GM04503 (cell line): ENCODE results near the gene RPS6KB1.
A peak's percentile ranks its signal among the peaks of the same experiment; 100 is the strongest.
"Not testable (repeated sequence)": the region's sequence is repeated elsewhere in the genome, so short reads cannot be mapped to it uniquely, and the experiment has no call there.

Experiments
- DNase-seq: peaks from one replicate; pipeline ENCODE4 v3.0.0-alpha.2; 2012; ENCODE audit warnings: low read depth

Gene RPS6KB1

DNA sequence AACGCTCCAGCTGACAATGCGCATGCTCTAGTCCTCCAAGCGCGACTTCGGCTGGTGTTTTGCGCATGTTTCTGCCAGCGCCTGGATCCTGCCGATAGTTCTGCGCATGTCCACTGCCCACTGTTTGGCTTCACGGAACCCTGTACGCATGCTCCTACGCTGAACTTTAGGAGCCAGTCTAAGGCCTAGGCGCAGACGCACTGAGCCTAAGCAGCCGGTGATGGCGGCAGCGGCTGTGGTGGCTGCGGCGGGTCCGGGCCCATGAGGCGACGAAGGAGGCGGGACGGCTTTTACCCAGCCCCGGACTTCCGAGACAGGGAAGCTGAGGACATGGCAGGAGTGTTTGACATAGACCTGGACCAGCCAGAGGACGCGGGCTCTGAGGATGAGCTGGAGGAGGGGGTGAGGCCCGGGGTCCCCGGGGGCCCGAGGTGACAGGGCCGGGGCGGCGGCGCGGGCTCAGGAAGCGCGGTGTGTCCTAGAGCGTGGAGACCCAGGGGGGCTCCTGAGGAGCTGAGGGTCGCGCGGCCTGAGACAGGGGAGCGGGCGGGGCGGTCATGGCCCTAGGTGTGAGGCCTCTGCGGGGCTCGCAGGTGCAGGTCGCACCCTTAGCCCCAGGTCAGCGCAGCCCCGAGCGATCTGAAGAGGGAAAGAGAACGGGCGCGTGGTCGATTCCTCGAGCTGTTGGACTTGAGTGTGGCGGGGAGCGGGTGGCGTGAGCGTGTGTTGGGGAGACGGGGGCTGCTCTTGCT is at the start of gene RPS6KB1, which contains the start of gene TUBD1:
Gene RPS6KB1, plus strand, starts transcription at position 198 of the 752 bp plus-strand sequence. Its CDS starts 64 bp downstream, at position 262.
Gene TUBD1, minus strand, starts transcription at position 20 of the 752 bp plus-strand sequence. CDS start 1,941 bp downstream, outside the sequence.
- DNase-seq = no peak

- no peak for DNase-seq
Measured at GRCh38 chr17:59844884-59845594, 47.9 kb upstream of the RPS6KB1 start.

DNA sequence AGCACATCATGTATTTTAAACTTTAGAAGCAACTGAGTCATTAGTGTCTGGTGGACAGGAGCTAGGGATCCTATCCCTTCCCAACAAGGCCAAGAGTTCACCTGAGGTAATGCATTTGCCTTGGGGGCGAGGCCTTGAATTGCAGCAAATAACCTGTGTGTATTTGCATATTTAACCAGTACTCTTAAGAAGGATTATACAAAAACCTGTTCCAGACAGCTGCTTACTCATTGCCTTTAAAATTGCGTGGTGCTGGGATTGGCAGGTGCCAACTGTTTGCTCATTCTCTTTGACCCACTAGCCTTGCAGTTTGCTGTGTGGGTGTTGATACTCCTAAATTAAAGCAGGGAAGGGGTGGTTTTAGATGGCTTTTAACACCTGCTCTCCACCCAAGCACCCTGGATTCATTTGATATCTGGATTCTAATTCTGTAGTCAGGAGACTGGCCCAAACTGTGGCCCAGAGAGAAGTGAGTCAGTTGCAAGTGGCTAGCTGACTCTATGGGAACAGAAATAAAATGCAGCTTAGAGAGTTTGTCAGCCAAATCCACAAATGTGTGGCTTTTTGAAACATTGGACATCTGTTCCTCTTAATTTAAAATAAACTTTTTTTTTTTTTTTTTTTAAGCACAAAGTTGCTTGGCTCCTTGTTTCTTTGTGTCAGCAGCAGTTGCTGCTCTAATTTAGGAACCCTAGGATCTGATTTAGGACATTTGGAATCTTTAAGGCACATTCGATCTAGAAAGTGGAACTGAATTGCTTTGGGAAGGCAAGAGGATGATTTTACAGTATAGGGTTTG is 47.1 kb upstream of the RPS6KB1 start:
- DNase-seq = no peak

DNA sequence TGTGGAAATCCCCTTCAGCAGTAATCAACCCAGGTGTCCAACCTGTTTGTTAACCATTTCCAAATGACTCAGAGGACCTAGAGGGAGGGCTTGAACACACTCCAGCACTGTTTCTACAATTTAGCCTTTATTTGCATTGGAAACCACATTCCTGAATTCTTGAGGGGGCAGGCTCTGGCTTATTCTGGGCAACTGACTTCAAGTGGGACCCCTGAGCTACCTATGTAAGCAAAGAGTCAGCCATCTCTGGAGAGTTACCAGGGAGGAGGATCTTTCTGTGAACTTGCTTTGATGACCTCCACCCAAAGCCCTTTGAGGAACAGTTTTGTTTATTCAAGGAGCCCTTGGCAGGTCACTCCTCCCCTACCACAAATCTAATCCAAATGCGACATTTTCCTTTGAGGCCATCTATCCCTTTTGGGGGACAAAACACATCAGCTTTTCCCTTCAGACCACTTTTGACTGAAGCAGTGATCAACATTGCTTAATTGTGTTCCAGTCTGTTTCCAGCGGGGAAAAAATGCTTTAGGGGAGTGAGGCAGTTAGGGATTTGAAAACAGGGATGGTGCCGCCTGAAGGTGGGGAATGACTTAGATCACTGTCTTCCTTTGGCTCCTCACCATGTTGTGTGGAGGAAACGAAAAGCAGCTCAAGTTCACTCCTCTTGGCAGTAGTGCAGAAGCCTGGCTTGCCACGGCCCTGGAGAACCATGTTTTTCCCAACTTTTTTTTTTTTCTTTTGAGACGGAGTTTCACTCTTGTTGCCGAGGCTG is 46.3 kb upstream of the RPS6KB1 start:
- peak; percentile 80 for DNase-seq

GRCh38 chr17:59848385-59848668 is 44.6 kb upstream of the RPS6KB1 start:
- no peak for DNase-seq

- no peak for DNase-seq
Measured at GRCh38 chr17:59848778-59849177, 44.1 kb upstream of the RPS6KB1 start.

GRCh38 chr17:59850311-59850710 is 42.6 kb upstream of the RPS6KB1 start:
- DNase-seq = not testable (repeated sequence)

- peak; percentile 97 for DNase-seq
Measured at GRCh38 chr17:59851439-59852375, 41.2 kb upstream of the RPS6KB1 start.

DNA sequence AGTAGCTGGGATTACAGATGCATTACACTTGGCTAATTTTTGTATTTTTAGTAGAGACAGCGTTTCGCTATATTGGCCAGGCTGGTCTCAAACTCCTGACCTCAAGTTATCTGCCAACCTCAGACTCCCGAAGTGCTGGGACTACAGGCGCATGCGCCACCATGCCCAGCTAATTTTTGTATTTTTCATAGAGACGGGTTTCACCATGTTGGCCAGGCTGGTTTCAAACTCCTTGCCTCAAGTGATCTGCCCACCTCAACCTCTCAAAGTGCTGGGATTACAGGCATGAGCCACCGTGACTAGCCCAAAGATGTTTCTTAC is 40.1 kb upstream of the RPS6KB1 start:
- not testable (repeated sequence) for DNase-seq

- DNase-seq = peak; percentile 72
Measured at GRCh38 chr17:59853168-59853918, 39.6 kb upstream of the RPS6KB1 start.

DNA sequence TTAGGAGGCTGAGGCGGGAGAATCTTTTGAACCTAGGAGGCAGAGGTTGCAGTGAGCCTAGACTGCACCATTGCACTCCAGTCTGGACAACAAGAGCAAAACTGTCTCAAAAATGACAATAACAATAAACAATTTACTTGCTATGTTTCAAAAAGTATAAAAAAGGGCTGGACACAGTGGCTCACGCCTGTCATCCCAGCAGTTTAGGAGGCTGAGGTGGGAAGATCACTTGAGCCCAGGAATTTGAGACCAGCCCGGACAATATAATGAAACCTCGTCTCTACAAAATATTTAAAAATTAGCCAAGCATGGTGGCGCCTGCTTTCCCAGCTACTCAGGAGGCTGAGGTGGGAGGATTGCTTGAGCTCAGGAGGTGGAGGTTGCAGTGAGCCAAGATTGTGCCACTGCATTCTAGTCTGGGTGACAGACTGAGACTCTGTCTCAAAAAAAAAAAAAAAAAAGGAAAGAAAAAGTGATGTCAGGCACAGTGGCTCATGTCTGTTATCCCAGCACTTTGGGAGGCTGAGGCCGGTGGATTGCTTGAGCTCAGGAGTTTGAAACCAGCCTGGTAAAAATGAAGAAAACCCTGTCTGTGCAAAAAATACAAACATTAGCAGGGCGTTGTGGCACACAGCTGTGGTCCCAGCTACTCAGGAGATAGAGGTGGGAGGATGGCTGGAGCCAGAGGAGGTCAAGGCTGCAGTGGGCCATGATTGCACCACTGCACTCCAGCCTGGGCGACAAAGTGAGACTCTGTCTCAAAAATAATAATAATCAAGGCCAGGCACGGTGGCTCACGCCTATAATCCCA is 38.8 kb upstream of the RPS6KB1 start:
- DNase-seq = not testable (repeated sequence)

DNA sequence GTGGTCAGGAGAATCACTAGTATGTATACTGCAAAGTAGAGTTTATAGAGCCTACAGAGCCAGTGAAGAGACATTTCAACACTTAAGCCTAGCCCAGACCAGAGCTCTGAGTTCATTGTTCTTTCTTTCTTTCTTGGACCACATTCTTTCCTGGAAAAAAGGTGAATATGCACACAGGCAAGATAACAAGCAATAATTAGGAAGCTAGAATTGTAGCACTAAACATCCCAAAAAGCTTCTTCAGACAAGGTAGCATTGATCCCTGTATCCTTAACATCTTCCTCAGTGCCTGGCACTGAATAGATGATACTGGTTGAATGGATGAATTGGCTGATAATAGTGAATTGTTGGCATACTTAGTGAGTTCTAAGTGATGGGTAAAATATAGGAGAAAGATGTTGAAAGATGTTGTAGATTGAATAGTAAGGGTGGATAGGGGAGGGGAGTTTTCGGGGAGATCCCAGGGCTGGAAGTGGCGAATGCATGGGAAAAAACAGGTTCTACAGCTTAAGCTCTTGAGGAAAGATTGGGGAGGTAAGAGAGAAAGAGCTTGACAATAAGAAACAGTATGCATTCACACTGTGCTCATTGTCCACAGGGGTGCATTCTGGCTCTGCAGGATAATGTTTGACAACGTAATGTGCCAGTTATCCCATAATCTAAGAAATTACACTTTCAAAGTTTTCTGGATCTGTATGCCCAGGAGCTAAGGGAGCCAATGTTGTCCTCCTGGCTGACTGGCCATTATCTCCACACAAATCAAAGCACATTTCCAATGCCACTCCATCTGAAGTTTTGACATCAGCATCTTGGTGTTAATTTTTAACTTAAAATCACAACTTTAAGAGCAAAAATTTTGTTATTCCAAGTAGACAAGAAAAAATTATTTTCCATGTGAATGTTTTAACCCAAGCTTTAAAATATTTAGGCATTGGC is 35.8 kb upstream of the RPS6KB1 start:
- DNase-seq = no peak

DNA sequence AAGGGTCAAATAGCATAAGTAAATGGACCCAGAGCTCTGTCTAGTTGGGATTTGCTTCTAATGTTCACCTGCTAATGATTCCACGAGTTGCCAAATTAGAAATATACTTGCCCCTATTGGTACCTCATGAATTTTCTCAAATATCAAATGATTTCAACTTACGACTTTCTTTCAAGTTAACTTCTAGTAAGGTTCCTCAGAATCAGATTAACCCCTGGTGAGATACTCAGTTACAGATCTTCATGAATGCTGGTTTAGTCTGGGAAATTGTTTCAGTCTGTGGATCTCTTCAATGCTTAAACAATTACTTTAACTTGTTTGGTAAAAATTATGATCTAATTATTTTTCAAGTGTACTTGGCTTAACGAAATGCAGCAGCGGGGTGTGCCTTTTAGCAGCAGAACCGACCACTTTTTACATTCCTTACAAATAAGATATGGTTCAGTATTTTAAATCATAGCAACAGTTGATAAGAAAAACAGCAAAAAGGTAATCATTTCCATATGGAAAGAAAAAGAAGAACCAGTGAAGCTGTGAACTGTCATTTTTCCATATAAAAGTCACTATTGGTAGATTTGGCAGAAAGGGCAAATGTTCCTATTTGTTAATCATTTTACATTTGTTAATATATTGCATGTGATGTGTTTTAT is 34.6 kb upstream of the RPS6KB1 start:
- DNase-seq = no peak

DNA sequence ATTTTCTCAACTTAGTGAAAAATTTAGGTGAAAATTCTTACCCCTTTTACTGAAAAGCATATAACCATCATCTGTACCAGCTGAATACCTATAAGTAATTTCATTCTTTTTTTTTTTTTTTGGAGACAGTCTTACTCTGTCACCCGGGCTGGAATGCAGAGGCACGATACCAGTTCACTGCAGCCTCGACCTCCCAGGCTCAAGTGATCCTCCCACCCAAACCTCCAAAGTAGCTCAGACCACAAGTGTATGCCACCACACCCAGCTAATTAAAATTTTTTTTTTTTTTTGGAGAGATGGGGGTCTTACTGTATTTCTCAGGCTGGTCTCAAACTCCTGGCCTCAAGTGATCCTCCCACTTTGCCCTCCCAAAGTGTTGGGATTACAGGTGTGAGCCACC is 34.0 kb upstream of the RPS6KB1 start:
- no peak for DNase-seq

GRCh38 chr17:59859444-59860025 is 33.4 kb upstream of the RPS6KB1 start:
- no peak for DNase-seq

DNA sequence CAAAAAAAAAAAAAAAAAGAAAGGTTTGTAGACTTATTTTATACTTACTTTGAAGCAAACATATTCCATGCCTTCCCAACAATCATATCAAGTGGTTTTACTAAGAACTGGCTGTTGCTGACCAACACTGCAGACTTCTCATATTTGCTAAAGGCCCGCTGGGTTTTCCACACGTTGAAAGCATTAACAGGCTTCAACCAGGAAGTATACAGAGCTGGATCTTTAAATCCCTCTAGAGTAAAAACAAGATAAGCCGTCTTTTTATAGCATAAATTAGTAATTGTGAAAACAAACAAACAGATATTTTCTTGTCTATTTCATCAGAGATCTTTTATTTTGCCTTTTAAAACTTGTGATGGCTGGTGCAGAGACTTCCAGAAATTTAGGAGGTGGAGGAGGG is 29.3 kb upstream of the RPS6KB1 start:
- no peak for DNase-seq

- no peak for DNase-seq
Measured at GRCh38 chr17:59869941-59870218, 23.0 kb upstream of the RPS6KB1 start.

GRCh38 chr17:59870482-59870881 is 22.4 kb upstream of the RPS6KB1 start:
- no peak for DNase-seq
